Loucy (cell line): ENCODE measurements around the gene CCDC51.

Source experiments
- H2AFZ ChIP-seq: fragments of 200-600 bp; sonication (generic); 2 replicates; pipeline ENCODE4 v1.6.0; 2016; ENCODE audit warnings: antibody characterized with exemption, mild to moderate bottlenecking, low read length, moderate library complexity
- H3F3A ChIP-seq: fragments of 200-600 bp; 2 replicates; pipeline ENCODE4 v1.6.0; 2016; ENCODE audit warnings: antibody characterized with exemption, low read depth, mild to moderate bottlenecking
- H3K27me3 ChIP-seq: fragments of 200-600 bp; sonication (generic); 2 replicates; pipeline ENCODE4 v1.6.1; 2014; ENCODE audit warnings: low read length, mild to moderate bottlenecking; ENCODE audit not compliant: insufficient read depth, poor library complexity, severe bottlenecking
- H3K36me3 ChIP-seq: fragments of 200-600 bp; sonication (generic); 2 replicates; pipeline ENCODE4 v1.6.1; 2016; ENCODE audit warnings: low read length; ENCODE audit not compliant: insufficient read depth
- H3K4me1 ChIP-seq: fragments of 200-600 bp; sonication (generic); 2 replicates; pipeline ENCODE4 v1.5.1; 2014; ENCODE audit warnings: low read length, mild to moderate bottlenecking; ENCODE audit not compliant: insufficient read depth, poor library complexity, severe bottlenecking
- H3K4me2 ChIP-seq: fragments of 200-600 bp; sonication (generic); 2 replicates; pipeline ENCODE4 v1.6.0; 2014; ENCODE audit warnings: antibody characterized with exemption, low read length, low read depth, mild to moderate bottlenecking; ENCODE audit not compliant: poor library complexity, severe bottlenecking
- H3K4me3 ChIP-seq: fragments of 200-600 bp; sonication (generic); 2 replicates; pipeline ENCODE4 v1.5.1; 2014; ENCODE audit warnings: low read length, mild to moderate bottlenecking, mixed read lengths; ENCODE audit not compliant: poor library complexity, severe bottlenecking
- H3K79me2 ChIP-seq: fragments of 200-600 bp; sonication (generic); 2 replicates; pipeline ENCODE4 v1.6.1; 2014; ENCODE audit warnings: low read length; ENCODE audit not compliant: insufficient read depth
- H3K9ac ChIP-seq: fragments of 200-600 bp; sonication (generic); 2 replicates; pipeline ENCODE4 v1.6.0; 2014; ENCODE audit warnings: mild to moderate bottlenecking, low read depth, low read length, moderate library complexity; ENCODE audit not compliant: poor library complexity, severe bottlenecking
- H3K9me2 ChIP-seq: fragments of 200-600 bp; sonication (generic); replicated peaks from 2 replicates; pipeline ENCODE4 v1.6.1; 2016; ENCODE audit warnings: low read depth, low read length, mixed read lengths
- H3K9me3 ChIP-seq: fragments of 200-600 bp; sonication (generic); 2 replicates; pipeline ENCODE4 v1.6.1; 2014; ENCODE audit warnings: mild to moderate bottlenecking, antibody characterized with exemption, low read length, low read depth; ENCODE audit not compliant: insufficient read depth
- H4K20me1 ChIP-seq: fragments of 200-600 bp; sonication (generic); 2 replicates; pipeline ENCODE4 v1.6.0; 2014; ENCODE audit warnings: antibody characterized with exemption, low read length, mild to moderate bottlenecking; ENCODE audit not compliant: insufficient read depth, poor library complexity, severe bottlenecking
- EZH2phosphoT487 ChIP-seq: fragments of 200-600 bp; IDR thresholded peaks from 2 replicates; pipeline ENCODE4 v1.6.1; 2018; ENCODE audit warnings: antibody characterized with exemption, mild to moderate bottlenecking, moderate library complexity, borderline replicate concordance
- TF ChIP-seq, protein P1 (sequence below): fragments of 200-600 bp; sonication (generic); conservative IDR thresholded peaks from 2 replicates; pipeline ENCODE4 v1.5.1; 2014; ENCODE audit warnings: mild to moderate bottlenecking, antibody characterized with exemption, low read length

CCDC51 gene

GRCh38 chr3:48469046-48469915 lies 29.4 kb upstream of the CCDC51 start:
- no peaks in the 10 kb centered on the region for H3K9me3 ChIP-seq
- H3K4me1 ChIP-seq, result peaks cover 51% of the 10 kb centered on the region
- H3K9me2 ChIP-seq, result no peaks in the 10 kb centered on the region
- no peak overlapping the region for H3K4me3 ChIP-seq
- peaks cover 9% of the 10 kb centered on the region; the same call in 1 of the 2 replicates for H3K36me3 ChIP-seq
- peak overlapping the region; percentile 59 for H3K4me2 ChIP-seq
- peaks cover 16% of the 10 kb centered on the region for H4K20me1 ChIP-seq
- no peak for TF ChIP-seq EZH2phosphoT487
- TF ChIP-seq, protein P1, sequence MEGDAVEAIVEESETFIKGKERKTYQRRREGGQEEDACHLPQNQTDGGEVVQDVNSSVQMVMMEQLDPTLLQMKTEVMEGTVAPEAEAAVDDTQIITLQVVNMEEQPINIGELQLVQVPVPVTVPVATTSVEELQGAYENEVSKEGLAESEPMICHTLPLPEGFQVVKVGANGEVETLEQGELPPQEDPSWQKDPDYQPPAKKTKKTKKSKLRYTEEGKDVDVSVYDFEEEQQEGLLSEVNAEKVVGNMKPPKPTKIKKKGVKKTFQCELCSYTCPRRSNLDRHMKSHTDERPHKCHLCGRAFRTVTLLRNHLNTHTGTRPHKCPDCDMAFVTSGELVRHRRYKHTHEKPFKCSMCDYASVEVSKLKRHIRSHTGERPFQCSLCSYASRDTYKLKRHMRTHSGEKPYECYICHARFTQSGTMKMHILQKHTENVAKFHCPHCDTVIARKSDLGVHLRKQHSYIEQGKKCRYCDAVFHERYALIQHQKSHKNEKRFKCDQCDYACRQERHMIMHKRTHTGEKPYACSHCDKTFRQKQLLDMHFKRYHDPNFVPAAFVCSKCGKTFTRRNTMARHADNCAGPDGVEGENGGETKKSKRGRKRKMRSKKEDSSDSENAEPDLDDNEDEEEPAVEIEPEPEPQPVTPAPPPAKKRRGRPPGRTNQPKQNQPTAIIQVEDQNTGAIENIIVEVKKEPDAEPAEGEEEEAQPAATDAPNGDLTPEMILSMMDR, result no peak
- H3K79me2 ChIP-seq, result peaks cover 65% of the 10 kb centered on the region
- no peak overlapping the region for H2AFZ ChIP-seq
- H3K27me3 ChIP-seq, result no peaks in the 10 kb centered on the region
- peak overlapping the region; percentile 50 for H3K9ac ChIP-seq
- no peaks in the 10 kb centered on the region for H3F3A ChIP-seq

- no peaks in the 10 kb centered on the region for H3F3A ChIP-seq
- H3K4me2 ChIP-seq, result peak overlapping the region; percentile 92
- no peaks in the 10 kb centered on the region for H3K9me3 ChIP-seq
- H2AFZ ChIP-seq, result no peak overlapping the region
- peaks cover 46% of the 10 kb centered on the region for H3K4me1 ChIP-seq
- peaks cover 9% of the 10 kb centered on the region; the same call in 1 of the 2 replicates for H3K36me3 ChIP-seq
- no peaks in the 10 kb centered on the region for H3K27me3 ChIP-seq
- TF ChIP-seq, protein P1, result no peak
- no peak for TF ChIP-seq EZH2phosphoT487
- H4K20me1 ChIP-seq, result peaks cover 16% of the 10 kb centered on the region
- H3K79me2 ChIP-seq, result peaks cover 65% of the 10 kb centered on the region
- no peak overlapping the region for H3K4me3 ChIP-seq
- H3K9ac ChIP-seq, result no peak overlapping the region
- no peaks in the 10 kb centered on the region for H3K9me2 ChIP-seq
These were observed 28.4 kb upstream of the CCDC51 start for GRCh38 chr3:48468329-48468731.

DNA sequence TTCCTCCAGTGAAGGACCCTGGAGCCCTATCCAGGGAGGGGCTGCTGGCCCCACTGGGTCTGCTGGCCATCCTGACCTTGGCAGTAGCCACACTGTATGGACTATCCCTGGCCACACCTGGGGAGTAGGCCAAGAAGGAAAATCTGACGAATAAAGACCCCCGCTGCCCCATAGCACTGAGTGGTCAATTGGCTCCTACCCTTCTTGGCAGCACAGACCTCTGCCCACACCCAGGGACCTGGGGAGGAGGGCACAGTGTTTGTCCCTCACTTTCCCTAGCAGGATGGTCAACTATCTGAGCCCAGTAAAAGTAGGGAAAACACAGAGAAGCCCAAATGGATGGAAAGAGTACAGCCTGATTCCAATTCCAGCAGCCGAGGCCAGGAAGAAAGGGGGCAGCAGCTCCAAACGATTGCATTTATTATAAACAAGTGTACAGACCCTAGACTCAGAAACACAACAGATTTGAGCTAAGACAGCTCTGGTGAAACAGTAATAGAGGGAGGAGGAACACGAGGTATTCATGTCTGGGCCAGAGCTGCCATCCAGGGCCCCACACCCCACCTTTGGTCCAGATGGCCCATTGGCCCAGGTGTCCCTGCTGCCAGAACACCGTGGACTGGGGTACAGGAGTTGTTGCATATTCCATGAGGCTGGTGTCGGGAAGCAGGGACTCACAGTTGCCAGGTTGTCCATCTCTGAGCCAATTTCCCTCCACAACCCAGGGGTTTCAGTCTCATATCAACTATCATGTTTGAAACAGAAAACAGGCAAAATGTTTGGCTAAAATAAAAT lies 27.8 kb upstream of the CCDC51 start:
- H3K9ac ChIP-seq, result peak overlapping the region; percentile 88
- peak overlapping the region; percentile 92 for H3K4me2 ChIP-seq
- no peaks in the 10 kb centered on the region for H3K9me3 ChIP-seq
- no peaks in the 10 kb centered on the region for H3K9me2 ChIP-seq
- no peak overlapping the region for H2AFZ ChIP-seq
- H3K4me1 ChIP-seq, result peaks cover 44% of the 10 kb centered on the region
- TF ChIP-seq, protein P1, result no peak
- TF ChIP-seq EZH2phosphoT487, result no peak
- H3K27me3 ChIP-seq, result no peaks in the 10 kb centered on the region
- no peaks in the 10 kb centered on the region for H3F3A ChIP-seq
- H3K36me3 ChIP-seq, result peaks cover 9% of the 10 kb centered on the region; the same call in 1 of the 2 replicates
- peaks cover 16% of the 10 kb centered on the region for H4K20me1 ChIP-seq
- peak overlapping the region; percentile 87 for H3K4me3 ChIP-seq
- H3K79me2 ChIP-seq, result peaks cover 65% of the 10 kb centered on the region
